GM10248 (cell line): ENCODE data around the gene HSPA4.

ENCODE experiments used
- CTCF ChIA-PET: fragments of 300-600 bp; sonication (Branson Sonifier 250); formaldehyde crosslinking; extraction: SDS; loops from one replicate; lab custom pipeline; 2021; ENCODE audit warnings: antibody characterized with exemption; lab: Yijun Ruan, JAX
- POLR2A ChIA-PET: fragments of 350-650 bp; sonication (Branson Sonifier 250); formaldehyde crosslinking; extraction: SDS; loops from one replicate; lab custom pipeline; 2020; ENCODE audit warnings: antibody characterized with exemption; lab: Yijun Ruan, JAX
- DNase-seq: peaks from one replicate; pipeline ENCODE4 v3.0.0; 2012; ENCODE audit errors: extremely low spot score
- TF ChIP-seq, protein P1 (sequence below): IDR thresholded peaks from 2 replicates; pipeline ENCODE4 v1.5.1; 2012; ENCODE audit warnings: mild to moderate bottlenecking, low read depth; ENCODE audit errors: extremely low read depth, missing control alignments, control extremely low read depth

The HSPA4 gene

DNA sequence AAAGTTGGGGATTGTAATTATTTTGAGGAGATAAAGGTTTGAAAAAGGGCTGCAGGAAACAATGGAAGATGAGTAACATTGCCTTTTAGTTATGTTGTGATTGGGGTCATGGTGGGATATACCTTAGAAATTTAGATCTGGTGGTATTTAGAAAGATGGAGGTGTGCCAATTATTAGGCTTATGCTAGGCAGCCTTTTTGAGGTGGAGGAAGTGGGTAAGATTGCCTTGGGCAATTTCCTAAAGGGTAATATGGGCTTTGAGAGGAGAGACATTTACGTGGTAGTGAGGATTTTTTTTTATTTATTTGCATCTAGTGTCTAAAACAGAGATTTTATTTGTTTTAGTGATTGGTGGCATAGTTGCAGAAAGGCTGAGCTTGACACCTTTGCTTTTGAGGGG lies 10.5 kb downstream of the HSPA4 start:
- TF ChIP-seq, protein P1, sequence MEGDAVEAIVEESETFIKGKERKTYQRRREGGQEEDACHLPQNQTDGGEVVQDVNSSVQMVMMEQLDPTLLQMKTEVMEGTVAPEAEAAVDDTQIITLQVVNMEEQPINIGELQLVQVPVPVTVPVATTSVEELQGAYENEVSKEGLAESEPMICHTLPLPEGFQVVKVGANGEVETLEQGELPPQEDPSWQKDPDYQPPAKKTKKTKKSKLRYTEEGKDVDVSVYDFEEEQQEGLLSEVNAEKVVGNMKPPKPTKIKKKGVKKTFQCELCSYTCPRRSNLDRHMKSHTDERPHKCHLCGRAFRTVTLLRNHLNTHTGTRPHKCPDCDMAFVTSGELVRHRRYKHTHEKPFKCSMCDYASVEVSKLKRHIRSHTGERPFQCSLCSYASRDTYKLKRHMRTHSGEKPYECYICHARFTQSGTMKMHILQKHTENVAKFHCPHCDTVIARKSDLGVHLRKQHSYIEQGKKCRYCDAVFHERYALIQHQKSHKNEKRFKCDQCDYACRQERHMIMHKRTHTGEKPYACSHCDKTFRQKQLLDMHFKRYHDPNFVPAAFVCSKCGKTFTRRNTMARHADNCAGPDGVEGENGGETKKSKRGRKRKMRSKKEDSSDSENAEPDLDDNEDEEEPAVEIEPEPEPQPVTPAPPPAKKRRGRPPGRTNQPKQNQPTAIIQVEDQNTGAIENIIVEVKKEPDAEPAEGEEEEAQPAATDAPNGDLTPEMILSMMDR, result no peak
- CTCF ChIA-PET, result interaction anchor here (1.4 kb wide), 1 partner anchor 48 kb away, joined by 3 read pairs; no protein-coding TSS in a partner anchor
- DNase-seq, result no peak
- POLR2A ChIA-PET, result no interaction called here

DNA sequence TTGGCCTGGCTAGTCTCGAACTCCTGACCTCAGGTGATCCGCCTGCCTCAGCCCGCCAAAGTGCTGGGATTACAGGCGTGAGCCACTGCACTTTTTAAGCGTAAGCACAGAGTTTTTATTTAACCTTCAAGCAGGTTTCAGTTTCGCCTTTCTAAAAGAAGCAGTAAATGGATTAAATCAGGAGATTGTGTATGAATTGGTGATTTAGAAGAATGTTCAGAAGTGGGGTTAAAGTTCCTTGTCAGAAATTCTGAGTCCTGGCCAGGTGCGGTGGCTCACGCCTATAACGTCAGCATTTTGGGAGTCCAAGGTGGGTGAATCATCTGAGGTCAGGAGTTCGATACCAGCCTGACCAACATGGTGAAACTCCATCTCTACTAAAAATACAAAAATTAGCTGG lies 12.2 kb downstream of the HSPA4 start:
- POLR2A ChIA-PET, result no interaction called here
- CTCF ChIA-PET, result interaction anchor here (1.4 to 1.7 kb wide), 2 partner anchors 12 to 28 kb away, joined by 3 read pairs; no protein-coding TSS in a partner anchor
- no peak for DNase-seq
- TF ChIP-seq, protein P1, result no peak

DNA sequence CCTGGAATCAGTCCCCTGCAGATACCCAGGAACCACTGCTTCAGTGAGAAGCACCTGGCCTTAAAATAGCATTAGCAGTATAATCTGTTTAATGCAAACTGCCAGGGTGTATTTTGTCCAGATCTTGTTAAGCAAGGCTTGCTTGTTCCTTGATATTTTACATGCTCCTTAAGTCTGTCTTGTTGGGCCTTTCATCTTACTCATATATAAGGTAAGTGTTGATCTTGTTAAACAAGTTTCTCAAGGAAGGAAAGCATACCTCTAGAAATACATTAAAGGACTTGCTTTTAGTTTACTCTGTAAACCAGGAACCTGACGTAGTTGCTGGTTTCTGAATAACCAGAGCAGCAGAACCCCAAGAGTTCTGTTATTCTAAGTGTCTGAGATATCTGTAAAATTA lies 13.7 kb downstream of the HSPA4 start:
- no peak for DNase-seq
- CTCF ChIA-PET, result interaction anchor here (1.4 kb wide), 1 partner anchor 27 kb away, joined by 3 read pairs; no protein-coding TSS in a partner anchor
- POLR2A ChIA-PET, result no interaction called here
- TF ChIP-seq, protein P1, result no peak

DNA sequence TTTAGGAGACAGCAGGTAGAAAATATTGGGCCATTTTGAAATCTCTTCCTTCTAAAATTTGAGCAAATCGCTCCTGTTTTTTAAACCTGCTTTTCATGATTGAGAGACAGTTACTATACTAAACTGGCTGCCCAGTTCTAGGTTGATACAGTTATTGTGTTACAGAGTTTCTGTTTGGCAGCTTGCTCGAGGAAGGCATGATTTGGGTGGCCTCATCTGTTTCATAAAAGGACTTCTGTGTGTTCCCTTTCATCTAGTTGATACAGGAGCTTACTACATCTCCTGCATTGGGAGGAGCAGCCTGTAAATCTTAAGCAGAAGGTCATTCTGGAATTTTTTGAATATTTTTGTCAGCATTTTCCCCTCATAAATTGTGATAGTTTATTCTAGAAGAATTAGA lies 14.2 kb downstream of the HSPA4 start:
- TF ChIP-seq, protein P1, result no peak
- no peak for DNase-seq
- ChIA-PET CTCF (no interaction called here), POLR2A (no interaction called here)

DNA sequence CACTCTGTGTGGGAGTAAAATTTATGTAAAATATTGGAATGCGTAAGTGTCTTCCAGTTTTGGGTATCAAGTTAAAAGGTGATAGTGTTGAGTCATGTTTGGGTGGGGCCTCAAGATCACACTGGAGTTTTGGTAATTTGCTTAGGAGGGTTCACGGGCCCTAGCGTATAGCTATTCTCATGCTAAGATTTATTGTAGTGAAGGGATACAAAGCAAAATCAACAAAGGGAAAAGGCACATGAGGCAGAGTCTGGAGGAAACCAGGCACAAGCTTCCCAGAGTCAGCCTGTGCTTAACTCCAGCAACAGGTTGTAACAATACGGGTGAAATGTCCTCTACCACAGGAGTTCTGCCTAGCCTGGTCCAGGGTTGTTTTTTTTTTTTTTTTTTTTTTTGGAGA lies 20.2 kb downstream of the HSPA4 start:
- no peak for DNase-seq
- CTCF ChIA-PET, result interaction anchor here (0.9 to 1.4 kb wide), 2 partner anchors 14 to 16 kb away, joined by 3 to 4 read pairs; no protein-coding TSS in a partner anchor
- TF ChIP-seq, protein P1, result no peak
- POLR2A ChIA-PET, result no interaction called here

DNA sequence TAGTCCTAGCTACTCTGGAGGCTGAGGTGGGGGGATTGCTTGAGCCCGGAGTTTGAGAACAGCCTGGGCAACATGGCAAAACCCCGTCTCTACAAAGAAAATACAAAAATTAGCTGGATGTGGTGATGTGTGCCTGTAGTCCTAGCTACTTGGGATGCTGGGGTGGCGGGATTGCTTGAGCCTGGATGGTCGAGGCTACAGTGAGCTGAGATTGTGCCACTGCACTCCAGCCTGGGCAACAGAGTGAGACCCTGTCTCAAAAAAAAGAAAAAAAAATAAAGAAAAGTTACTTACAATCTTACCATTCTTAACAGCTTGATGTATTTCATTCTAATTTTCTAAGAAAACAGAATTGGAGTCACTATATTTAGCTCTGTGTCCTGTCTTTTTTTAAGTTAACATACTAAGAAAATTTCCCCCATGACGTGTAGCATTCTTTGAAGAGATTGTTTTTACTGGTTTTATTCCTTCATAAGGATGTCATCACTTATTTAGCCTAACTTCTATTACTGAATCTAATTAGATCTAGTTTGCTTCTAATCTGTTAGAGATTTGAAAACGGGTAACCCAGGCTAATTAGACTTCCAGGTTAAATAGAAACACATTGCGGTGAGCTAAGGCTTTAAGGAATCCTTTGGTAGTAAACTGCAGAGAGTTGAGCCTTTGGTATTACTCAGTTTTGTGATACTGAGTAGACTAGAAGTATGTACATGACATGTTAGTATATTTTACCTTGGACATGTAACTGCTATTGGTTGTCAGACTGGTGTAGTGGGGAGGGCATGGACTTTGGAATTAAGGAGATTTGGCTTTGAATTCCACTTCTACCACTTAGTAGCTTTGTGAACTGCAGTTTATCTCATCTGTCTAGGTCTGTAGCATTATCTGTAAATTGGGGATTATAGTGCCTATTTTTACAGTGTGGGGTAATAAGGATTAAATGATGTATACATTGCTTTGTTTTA lies 24.0 kb downstream of the HSPA4 start:
- no peak for DNase-seq
- TF ChIP-seq, protein P1, result no peak
- POLR2A ChIA-PET, result no interaction called here
- CTCF ChIA-PET, result interaction anchor here (1.0 to 1.5 kb wide), 3 partner anchors 12 to 31 kb away, joined by 3 read pairs; no protein-coding TSS in a partner anchor
